HFF-Myc (cell line): ENCODE data around the gene FCHSD2.
A peak's percentile ranks its signal among the peaks of the same experiment; 100 is the strongest.
"Not testable (repeated sequence)": the region's sequence is repeated elsewhere in the genome, so short reads cannot be mapped to it uniquely, and the experiment has no call there.

Experiments
- DNase-seq: peaks from one replicate; pipeline ENCODE4 v3.0.0-alpha.2; 2011; ENCODE audit warnings: low read depth; ENCODE audit errors: extremely low read depth
- H3K4me3 ChIP-seq: replicated peaks from 2 replicates; pipeline ENCODE4 v1.5.1; 2011; ENCODE audit warnings: low read depth, mild to moderate bottlenecking, control low read depth, low read length
- TF ChIP-seq, protein P1 (sequence below): IDR thresholded peaks from 2 replicates; pipeline ENCODE4 v1.5.1; 2012; ENCODE audit warnings: mild to moderate bottlenecking, low read depth, low read length, control low read depth; ENCODE audit errors: missing control alignments

FCHSD2 gene

DNA sequence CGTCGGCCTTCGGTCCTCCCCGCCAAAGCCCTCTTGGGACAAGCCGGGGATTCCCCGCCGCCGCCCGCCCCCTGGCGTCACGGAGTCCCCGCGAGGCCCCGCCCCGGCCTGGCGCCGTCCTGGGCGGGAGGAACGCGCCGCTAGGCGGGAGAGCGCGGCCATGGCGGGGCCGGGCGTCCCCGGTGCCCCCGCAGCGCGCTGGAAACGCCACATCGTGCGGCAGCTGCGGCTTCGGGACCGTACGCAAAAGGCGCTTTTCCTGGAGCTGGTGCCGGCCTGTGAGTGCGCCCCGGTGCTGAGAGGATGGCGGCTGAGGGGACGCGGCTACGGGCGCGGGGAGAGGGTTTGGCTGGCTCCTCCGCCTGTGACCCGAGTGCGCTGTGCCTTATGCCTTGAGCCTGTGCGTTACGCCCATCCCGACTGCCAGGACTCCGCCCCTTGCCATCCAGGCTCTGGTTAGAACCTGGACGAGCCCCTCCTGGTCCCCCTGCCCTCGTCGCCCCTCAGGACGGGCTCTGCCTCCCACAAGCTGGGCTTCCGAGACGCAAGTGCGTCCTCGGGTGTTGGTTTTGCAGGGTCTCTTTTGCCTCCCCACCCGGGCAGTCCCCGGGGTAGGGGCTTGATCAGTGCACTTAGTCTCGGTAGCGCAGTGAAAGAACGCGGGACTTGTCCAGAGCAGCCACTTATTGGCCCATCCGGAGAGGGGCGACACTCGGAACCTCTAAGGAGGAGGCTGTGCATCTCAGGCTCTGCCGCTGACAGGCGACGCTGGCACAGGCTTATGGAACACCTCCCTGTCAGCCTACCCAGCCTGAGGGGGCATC lies 327.6 kb downstream of the FCHSD2 start, which contains the start of gene ATG16L2:
ATG16L2 (plus strand) TSS at position 126 of the 824 bp plus-strand sequence; CDS start at position 161, 35 bp downstream.
- TF ChIP-seq, protein P1, sequence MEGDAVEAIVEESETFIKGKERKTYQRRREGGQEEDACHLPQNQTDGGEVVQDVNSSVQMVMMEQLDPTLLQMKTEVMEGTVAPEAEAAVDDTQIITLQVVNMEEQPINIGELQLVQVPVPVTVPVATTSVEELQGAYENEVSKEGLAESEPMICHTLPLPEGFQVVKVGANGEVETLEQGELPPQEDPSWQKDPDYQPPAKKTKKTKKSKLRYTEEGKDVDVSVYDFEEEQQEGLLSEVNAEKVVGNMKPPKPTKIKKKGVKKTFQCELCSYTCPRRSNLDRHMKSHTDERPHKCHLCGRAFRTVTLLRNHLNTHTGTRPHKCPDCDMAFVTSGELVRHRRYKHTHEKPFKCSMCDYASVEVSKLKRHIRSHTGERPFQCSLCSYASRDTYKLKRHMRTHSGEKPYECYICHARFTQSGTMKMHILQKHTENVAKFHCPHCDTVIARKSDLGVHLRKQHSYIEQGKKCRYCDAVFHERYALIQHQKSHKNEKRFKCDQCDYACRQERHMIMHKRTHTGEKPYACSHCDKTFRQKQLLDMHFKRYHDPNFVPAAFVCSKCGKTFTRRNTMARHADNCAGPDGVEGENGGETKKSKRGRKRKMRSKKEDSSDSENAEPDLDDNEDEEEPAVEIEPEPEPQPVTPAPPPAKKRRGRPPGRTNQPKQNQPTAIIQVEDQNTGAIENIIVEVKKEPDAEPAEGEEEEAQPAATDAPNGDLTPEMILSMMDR: no peak
- H3K4me3 ChIP-seq: peak within 1 kb of the TSS; percentile 70
- DNase-seq: no peak

DNA sequence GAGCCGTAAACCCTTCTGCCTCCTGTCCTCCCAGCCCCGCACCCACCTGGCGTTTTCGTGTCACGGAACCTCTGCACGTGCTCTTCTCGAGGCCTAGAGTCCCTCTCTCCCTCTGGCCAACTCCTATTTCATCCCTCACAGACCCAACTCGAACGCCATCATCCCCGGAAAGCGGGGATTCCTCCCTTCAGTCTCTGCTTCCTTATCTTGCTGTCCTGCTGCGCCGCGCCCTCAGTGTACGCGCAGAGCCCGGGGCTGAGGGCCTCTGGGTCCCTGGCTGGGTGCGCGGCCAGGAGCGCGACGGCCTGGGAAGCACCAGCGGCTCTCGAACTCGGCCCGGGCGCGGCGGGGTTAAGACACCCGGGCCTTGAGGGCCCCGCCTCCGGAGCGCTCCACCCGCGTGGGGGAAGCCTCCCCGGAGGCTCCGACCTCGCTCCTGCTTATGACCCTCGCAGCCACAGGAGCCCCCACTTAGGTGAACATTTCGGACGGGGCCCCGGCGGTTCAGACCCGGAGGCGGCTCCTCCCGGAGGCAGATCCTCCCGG lies 328.3 kb downstream of the FCHSD2 start:
- TF ChIP-seq, protein P1: no peak
- DNase-seq: no peak
- peak overlapping the region; percentile 70 for H3K4me3 ChIP-seq

DNA sequence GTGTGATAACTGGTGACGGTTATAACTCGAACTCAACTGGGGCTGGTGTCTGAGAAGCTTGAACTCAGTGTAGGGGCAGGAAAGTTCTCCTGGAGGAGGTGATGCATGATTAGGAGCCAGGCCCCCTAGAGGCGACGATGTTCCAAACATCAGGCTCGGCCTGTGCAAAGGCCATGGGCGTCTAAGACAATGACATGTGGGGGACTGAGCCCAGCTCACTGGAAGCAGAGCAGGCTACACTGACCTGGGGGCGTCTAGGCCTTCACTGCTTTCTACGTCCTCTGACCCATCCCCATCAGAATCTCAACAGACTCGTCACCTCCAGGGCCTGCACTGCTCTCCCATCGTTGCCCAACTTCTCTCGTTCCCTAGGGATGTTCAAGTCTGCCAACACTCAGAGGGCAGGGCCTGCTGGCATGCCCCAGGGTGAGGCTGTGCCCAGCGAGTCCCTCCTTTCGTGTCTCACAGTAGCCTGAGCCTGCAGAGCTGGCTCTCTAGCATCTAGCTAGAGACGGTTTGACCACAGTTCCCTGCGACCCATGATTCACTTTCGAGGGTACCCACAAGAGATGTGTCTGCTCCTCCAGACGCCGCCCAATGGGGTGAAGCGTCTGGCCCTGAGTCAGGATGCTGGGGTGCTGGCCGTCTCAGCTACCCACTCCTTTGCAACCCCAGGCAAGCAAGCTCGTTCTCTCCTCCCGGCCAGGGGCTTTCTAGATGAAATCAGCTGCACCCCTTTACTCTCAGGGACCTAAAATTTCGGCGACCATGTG lies 329.0 kb downstream of the FCHSD2 start:
- peak overlapping the region; percentile 70 for H3K4me3 ChIP-seq
- no peak for DNase-seq
- TF ChIP-seq, protein P1: peak; percentile 80

DNA sequence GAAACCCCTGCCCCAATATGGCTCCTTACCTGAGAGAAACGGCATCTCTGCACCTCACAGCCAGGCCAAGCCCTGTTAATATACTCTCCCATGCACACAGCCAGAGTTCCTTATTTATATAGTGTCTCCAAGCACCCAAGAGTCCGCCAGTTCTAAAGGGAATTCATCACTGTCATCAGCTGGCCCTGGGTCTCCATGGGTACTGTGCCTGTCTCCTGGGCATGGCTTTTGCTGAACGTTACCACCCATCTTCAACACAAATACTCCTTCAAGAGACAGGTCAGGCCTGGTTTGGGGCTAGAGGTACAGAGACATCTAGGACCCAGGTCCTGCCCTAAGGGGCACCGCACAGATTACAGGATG lies 329.5 kb downstream of the FCHSD2 start:
- TF ChIP-seq, protein P1: no peak
- no peak for DNase-seq
- H3K4me3 ChIP-seq: peak overlapping the region; percentile 70

DNA sequence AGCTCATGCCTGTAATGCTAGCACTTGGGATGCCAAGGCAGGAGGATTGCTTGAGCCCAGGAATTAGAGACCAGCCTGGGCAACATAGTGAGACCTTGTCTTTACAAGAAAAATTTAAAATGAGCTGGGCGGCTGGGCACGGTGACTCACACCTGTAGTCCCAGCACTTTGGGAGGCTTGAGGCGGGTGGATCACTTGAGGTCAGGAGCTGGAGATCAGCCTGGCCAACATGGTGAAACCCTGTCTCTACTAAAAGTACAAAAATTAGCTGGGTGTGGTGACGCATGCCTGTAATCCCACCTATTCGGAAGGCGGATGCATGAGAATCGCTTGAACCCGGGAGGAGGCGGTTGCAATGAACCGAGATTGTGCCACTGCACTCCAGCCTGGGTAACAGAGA lies 330.4 kb downstream of the FCHSD2 start:
- H3K4me3 ChIP-seq: peak overlapping the region; percentile 70
- DNase-seq: not testable (repeated sequence)

DNA sequence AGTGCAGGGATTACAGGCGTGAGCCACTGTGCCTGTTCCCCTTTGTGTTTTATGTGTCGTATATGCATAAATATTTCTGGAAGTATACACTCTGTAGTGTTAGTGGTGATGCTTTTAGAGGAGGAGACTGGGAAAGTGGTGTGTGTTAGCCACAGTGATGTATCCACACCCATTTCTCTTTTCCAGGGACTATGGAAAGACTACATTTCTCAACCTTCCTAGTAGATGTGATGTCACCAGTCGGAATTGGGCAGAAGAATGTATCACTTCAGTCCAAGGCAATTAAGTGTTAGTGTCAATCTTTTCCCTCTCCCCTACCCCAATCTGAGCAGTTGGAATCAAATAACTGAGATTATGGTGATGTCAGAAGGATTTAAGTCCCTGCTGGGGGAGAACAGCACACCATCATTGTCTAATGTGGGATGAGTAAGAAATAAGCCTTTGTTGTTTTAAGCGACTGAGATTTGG lies 333.8 kb downstream of the FCHSD2 start:
- H3K4me3 ChIP-seq: no peak overlapping the region
- DNase-seq: no peak
- TF ChIP-seq, protein P1: no peak

DNA sequence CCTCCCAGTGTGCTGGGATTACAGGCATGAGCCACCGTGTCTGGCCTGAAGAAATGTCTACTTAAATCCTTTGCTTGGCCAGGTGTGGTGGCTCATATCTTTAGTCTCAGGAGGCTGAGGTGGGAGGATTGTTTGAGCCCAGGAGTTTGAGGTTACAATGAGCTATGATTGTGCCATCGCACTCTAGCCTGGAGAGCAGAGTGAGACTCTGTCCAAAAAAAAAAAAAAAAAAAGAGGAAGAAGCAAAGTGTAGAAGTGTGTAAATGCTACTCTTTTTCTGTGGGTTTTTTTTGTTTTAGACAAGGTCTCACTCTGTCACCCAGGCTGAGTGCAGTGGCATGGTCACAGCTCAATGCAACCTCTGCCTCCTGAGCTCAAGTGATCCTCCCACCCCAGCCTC lies 334.3 kb downstream of the FCHSD2 start:
- DNase-seq: no peak
- H3K4me3 ChIP-seq: no peak overlapping the region
- TF ChIP-seq, protein P1: no peak
